ENCODE measurements around the gene MADCAM1. TPM values are rescaled to one million over a fixed set of nuclear protein-coding genes. Genes with fewer than 3 reads are reported as not detected.

Gene MADCAM1
- total RNA-seq, 1 donor from 2014 or later: 0.53 TPM

GRCh38 chr19:488505-489417 lies 7.5 kb upstream of the MADCAM1 start:
- DNase-seq (ENCODE audit: low spot score): peak; percentile 96
- peak; percentile 95 for ATAC-seq

GRCh38 chr19:489418-490196 lies 6.7 kb upstream of the MADCAM1 start:
- no peak for DNase-seq (ENCODE audit: low spot score)
- ATAC-seq: peak; percentile 32

GRCh38 chr19:491146-491741 lies 5.0 kb upstream of the MADCAM1 start:
- ATAC-seq (no peak), DNase-seq (ENCODE audit: low spot score) (no peak)

GRCh38 chr19:492091-492531 lies 4.2 kb upstream of the MADCAM1 start:
- no peak for ATAC-seq
- DNase-seq (ENCODE audit: low spot score): no peak

- DNase-seq (ENCODE audit: low spot score): no peak
- no peak for ATAC-seq
Measured at GRCh38 chr19:493391-494170, 2.7 kb upstream of the MADCAM1 start.

- DNase-seq (ENCODE audit: low spot score) (no peak), ATAC-seq (no peak)
Measured at GRCh38 chr19:494171-495080, 1.9 kb upstream of the MADCAM1 start.

- no peak for DNase-seq (ENCODE audit: low spot score)
- ATAC-seq: no peak
Measured at GRCh38 chr19:495081-495401, 1.2 kb upstream of the MADCAM1 start.

- ATAC-seq (peak; percentile 63), DNase-seq (ENCODE audit: low spot score) (no peak)
Measured at GRCh38 chr19:495402-496111, 729 bp upstream of the MADCAM1 start.

- no peak for DNase-seq (ENCODE audit: low spot score)
- no peak for ATAC-seq
Measured at GRCh38 chr19:496986-497385, 700 bp downstream of the MADCAM1 start.

- DNase-seq (ENCODE audit: low spot score): no peak
- ATAC-seq: no peak
Measured at GRCh38 chr19:497491-497868, 1.2 kb downstream of the MADCAM1 start.

- peak; percentile 31 for ATAC-seq
Measured at GRCh38 chr19:497869-498510, 1.7 kb downstream of the MADCAM1 start.

GRCh38 chr19:498511-498891 lies 2.2 kb downstream of the MADCAM1 start:
- DNase-seq (ENCODE audit: low spot score) (no peak), ATAC-seq (no peak)

More at GRCh38 chr19:497869-498510, 1.7 kb downstream of the MADCAM1 start:
- no peak for DNase-seq (ENCODE audit: low spot score)

GRCh38 chr19:498977-499623 lies 2.8 kb downstream of the MADCAM1 start:
- ATAC-seq (no peak), DNase-seq (ENCODE audit: low spot score) (no peak)

GRCh38 chr19:501646-502045 lies 5.4 kb downstream of the MADCAM1 start:
- DNase-seq (ENCODE audit: low spot score): no peak
- ATAC-seq: no peak

GRCh38 chr19:504616-505015 lies 8.3 kb downstream of the MADCAM1 start:
- DNase-seq (ENCODE audit: low spot score) (no peak), ATAC-seq (no peak)

GRCh38 chr19:506404-507285 lies 10.4 kb downstream of the MADCAM1 start:
- DNase-seq (ENCODE audit: low spot score): no peak
- peak; percentile 82 for ATAC-seq

All from left lobe of liver (tissue), 2 donors.